ENCODE results near the gene GPR55. TPM values are rescaled to one million over a fixed set of nuclear protein-coding genes. Genes with fewer than 3 reads are reported as not detected.

GPR55 gene
- total RNA-seq, 1 donor from 2014 or later: not detected

DNA sequence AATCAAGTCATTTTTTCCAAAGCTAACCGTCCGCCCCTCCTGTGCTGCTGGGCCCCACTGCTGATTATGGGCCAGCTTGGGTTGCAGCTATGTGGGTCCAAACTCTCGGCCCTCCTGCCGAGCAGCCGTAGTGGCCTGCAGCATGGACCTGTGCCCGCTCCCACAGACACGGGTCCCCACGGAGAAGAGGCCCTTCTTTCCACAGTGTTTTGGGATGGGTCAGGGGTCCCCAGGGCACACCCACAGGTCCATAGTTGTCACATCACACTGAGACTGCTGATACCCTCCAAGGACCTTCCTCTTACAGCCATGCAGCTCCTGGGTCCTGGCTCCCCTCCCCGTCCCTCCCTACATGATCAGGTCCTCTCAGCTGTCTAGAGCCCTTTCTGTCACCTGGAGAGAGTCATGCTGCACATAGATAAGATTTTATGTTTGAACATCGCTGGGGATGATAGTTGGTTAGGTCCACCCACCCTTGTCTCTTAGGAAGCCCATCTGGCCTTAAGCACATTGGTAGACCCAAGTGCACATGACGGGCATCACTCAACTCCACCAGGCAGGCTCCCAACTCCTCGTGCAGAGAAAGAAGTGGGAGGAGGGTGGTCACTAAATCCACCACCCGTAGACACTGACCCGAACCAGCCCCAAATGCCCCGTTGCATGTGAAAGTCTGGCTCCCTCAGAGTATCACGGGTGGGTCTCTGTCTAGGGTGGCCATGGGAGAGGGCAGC lies 17.5 kb downstream of the GPR55 start:
- Mint-ChIP-seq H3K36me3 (ENCODE audit: low read depth) (no peaks in the 10 kb centered on the region), H3K4me3 (ENCODE audit: unreplicated experiment) (no peak overlapping the region), H3K4me1 (ENCODE audit: low read depth) (peaks cover 4% of the 10 kb centered on the region), H3K27ac (ENCODE audit: unreplicated experiment) (no peak overlapping the region), H3K9me3 (ENCODE audit: low read depth) (no peaks in the 10 kb centered on the region), H3K27me3 (ENCODE audit: low read depth) (peaks cover 6% of the 10 kb centered on the region)
- peak; percentile 53 for DNase-seq (ENCODE audit: low spot score)
- TF ChIP-seq CTCF (IDR thresholded peaks at IDR 0.05): no peak

DNA sequence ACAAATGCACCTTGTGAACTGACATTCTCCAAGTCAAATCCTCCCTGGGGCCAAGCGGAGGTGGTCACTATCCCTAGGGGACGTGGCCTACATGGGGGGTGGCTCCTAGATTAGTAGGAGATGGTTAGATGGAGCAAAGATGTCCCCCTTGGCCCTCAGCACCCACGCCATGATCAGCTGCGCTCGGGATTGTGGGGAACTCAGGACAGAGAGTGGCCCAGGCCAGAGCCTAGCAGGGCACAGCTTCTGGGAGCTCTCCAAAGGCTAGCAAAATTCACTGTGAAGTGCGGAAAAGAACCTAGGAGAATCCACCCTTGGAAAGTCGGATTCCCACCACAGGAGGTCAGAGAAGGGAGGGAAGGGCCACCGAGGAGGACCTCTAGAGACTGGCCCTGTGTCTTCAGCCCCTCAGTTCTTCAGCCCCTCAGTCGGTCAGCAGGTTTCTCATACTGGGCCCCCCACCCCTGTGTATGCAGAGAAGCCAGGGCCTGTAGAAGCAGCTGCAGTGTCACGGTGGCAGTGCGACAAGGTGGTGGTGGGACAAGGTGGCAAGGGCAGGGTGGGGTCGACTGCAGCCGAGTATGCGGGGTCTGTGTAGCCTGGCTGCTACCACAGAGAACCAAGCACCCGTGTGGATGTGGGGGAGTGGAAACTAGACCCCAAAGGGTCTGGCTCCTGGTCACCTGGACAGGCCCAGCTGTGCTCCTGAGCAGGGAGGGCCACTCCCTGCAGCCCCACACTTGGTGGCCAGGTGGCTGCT lies 18.4 kb downstream of the GPR55 start:
- Mint-ChIP-seq H3K27me3 (ENCODE audit: low read depth) (peaks cover 4% of the 10 kb centered on the region), H3K36me3 (ENCODE audit: low read depth) (no peaks in the 10 kb centered on the region), H3K4me3 (ENCODE audit: unreplicated experiment) (no peak overlapping the region), H3K9me3 (ENCODE audit: low read depth) (no peaks in the 10 kb centered on the region), H3K27ac (ENCODE audit: unreplicated experiment) (no peak overlapping the region), H3K4me1 (ENCODE audit: low read depth) (peaks cover 4% of the 10 kb centered on the region)
- TF ChIP-seq CTCF (IDR thresholded peaks at IDR 0.05): no peak
- peak; percentile 85 for DNase-seq (ENCODE audit: low spot score)

GRCh38 chr2:230905448-230906421 lies 19.3 kb downstream of the GPR55 start:
- TF ChIP-seq CTCF (IDR thresholded peaks at IDR 0.05): no peak
- H3K27ac Mint-ChIP-seq (ENCODE audit: unreplicated experiment): no peak overlapping the region
- peaks cover 10% of the 10 kb centered on the region for H3K27me3 Mint-ChIP-seq (ENCODE audit: low read depth)
- no peak overlapping the region for H3K4me3 Mint-ChIP-seq (ENCODE audit: unreplicated experiment)
- no peaks in the 10 kb centered on the region for H3K9me3 Mint-ChIP-seq (ENCODE audit: low read depth)
- peaks cover 4% of the 10 kb centered on the region for H3K4me1 Mint-ChIP-seq (ENCODE audit: low read depth)
- peak; percentile 72 for DNase-seq (ENCODE audit: low spot score)
- no peaks in the 10 kb centered on the region for H3K36me3 Mint-ChIP-seq (ENCODE audit: low read depth)

DNA sequence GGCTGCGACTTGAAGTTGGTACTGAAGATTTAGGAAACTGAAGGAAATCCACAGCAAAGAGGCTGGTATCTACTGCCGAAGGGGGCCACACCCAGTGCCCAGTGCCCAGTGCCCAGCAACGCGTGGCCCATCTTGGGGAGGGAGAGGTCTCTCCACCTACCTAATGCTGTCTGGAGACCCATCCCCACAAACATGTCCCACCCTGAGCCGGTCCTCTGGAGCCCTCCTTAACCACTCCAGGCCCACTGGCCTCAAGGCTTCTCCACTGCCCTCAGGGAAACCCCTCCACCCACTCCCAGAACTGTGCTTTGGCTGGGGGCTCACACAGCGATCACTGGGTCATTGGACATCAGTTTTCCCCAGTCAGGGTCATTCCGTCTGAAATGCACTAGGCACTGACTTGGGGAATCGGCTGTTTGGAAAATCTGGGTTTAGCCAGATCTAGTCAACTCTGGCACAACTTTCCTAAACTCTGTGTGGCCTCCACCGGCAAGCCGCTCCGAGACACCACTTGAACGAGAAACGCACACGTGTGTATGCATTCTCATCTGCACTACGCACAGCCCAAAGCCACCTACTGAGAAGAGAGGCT lies 20.1 kb downstream of the GPR55 start:
- Mint-ChIP-seq H3K4me3 (ENCODE audit: unreplicated experiment) (no peak overlapping the region), H3K4me1 (ENCODE audit: low read depth) (peaks cover 4% of the 10 kb centered on the region), H3K27ac (ENCODE audit: unreplicated experiment) (no peak overlapping the region), H3K36me3 (ENCODE audit: low read depth) (no peaks in the 10 kb centered on the region), H3K9me3 (ENCODE audit: low read depth) (no peaks in the 10 kb centered on the region), H3K27me3 (ENCODE audit: low read depth) (peaks cover 14% of the 10 kb centered on the region)
- DNase-seq (ENCODE audit: low spot score): peak; percentile 57
- no peak for TF ChIP-seq CTCF (IDR thresholded peaks at IDR 0.05)
